ENCODE results near the gene PSD4.

The PSD4 gene

DNA sequence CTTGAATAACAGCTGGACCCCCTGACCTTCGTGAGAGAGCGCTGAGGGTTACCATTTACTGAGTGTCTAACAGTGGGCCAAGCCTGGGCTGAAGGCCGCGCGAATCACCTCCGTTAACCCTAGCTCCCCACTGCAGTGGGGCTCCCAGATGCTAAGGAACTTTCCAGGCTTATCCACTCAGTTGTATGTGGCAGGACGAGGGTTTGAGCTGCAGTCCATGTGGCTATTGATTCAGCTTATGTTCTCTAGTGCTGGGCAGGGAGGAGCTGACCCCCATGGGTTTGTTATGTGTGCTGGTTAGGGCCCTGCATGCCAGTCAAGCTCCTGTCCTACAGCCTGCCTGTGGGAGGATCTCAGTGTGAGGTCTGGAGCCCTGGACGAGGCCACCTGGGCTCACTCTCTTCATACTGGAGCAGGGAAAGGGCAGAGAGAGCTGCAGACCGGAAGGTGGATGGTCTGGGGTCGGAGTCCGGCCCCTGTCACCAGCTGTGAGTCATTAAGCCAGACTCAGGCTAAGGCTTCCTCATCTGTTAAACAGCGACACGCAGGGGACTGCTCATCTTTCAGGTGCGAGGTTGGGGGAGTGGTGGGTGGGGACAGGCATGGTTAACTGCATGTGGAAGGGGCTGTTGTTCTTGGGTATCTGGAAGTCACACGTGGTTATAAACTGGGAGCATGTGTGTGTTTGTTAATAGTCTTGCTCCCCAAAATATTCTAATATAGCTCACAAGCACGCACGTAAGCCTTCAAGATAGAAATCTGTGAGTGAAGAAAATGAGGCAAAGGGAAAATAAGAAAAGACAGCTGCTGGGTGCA lies 6.6 kb downstream of the PSD4 start:
- Mint-ChIP-seq H3K4me1 (peaks cover 1% of the 10 kb centered on the region), H3K9me3 (no peaks in the 10 kb centered on the region), H3K27me3 (ENCODE audit: low read depth) (peaks cover 4% of the 10 kb centered on the region), H3K4me3 (no peak overlapping the region), H3K27ac (no peak overlapping the region), H3K36me3 (ENCODE audit: low read depth) (no peaks in the 10 kb centered on the region)
- TF ChIP-seq, protein P1, sequence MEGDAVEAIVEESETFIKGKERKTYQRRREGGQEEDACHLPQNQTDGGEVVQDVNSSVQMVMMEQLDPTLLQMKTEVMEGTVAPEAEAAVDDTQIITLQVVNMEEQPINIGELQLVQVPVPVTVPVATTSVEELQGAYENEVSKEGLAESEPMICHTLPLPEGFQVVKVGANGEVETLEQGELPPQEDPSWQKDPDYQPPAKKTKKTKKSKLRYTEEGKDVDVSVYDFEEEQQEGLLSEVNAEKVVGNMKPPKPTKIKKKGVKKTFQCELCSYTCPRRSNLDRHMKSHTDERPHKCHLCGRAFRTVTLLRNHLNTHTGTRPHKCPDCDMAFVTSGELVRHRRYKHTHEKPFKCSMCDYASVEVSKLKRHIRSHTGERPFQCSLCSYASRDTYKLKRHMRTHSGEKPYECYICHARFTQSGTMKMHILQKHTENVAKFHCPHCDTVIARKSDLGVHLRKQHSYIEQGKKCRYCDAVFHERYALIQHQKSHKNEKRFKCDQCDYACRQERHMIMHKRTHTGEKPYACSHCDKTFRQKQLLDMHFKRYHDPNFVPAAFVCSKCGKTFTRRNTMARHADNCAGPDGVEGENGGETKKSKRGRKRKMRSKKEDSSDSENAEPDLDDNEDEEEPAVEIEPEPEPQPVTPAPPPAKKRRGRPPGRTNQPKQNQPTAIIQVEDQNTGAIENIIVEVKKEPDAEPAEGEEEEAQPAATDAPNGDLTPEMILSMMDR (IDR thresholded peaks at IDR 0.05; ENCODE audit: unreplicated experiment in 3 of 3): no peak

DNA sequence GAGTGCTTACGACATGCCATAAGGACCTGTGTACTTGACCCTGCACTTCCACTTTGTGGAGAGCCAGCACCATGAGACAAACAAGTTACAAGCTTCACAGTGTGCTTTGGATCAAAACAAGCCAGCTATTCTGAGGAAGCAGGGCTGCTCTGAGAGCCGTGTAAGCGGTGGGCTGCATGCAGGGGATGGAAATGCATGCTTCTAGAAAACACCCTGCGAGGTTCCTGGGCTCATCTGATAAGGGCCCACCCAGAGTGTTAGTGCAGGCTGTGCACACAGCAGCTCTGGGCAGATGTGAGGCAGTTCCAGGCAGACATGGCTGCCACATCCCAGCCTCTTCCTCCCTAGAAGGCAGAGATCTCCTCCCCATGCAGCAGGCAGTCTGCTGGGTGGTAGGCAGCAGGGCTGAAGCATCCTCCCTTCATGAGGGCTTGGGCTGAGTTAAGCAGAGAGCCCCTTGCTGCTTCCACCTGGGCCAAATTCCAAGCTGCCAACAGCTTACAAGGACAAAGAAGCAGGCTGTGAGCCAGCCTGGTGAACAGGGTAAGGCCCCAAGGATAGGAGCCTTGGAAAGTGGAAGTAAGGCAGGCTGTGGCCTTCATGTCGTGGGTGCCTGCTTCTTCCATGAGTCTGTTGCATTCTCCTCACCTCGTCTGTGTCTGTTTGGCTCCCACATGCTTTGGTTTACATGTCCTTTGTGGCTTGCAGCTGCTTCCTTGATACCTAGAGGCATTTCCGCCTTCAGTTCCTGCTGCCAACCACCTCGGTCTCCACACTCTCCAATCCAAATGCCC lies 7.7 kb downstream of the PSD4 start:
- no peak overlapping the region for H3K27ac Mint-ChIP-seq
- peaks cover 4% of the 10 kb centered on the region for H3K27me3 Mint-ChIP-seq (ENCODE audit: low read depth)
- H3K9me3 Mint-ChIP-seq: no peaks in the 10 kb centered on the region
- no peaks in the 10 kb centered on the region for H3K36me3 Mint-ChIP-seq (ENCODE audit: low read depth)
- TF ChIP-seq, protein P1 (IDR thresholded peaks at IDR 0.05; ENCODE audit: unreplicated experiment in 3 of 3): no peak
- H3K4me3 Mint-ChIP-seq: no peak overlapping the region
- H3K4me1 Mint-ChIP-seq: no peaks in the 10 kb centered on the region

DNA sequence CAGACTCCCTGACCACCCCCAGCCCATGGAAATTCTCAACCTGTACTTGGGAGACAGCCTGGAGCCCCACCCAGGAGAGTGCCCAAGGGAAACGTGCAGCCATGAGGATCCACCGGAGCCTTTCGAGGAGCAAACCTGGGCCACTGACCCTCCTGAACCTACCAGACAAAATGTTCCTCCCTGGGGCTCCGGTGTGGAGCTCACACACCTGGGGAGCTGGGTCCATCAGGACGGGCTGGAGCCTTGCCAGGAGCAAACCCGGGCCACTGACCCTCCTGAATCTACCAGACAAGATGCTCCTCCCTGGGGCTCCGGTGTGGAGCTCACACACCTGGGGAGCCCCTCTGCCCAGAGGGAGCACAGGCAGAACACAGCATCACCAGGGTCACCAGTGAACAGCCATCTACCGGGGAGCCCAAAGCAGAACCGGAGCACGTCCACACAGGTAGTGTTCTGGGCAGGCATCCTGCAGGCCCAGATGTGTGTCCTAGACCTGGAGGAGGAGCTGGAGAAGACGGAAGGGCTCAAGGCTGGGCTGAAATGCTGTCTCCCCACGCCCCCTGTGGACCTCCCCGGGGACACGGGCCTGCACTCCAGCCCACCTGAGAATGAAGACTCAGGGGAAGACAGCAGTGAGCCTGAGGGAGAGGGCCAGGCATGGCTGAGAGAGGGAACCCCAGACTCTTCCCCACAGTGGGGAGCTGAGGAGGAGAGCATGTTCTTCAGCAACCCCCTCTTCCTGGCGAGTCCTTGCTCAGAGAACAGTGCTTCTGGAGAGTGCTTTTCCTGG lies 8.9 kb downstream of the PSD4 start:
- no peak overlapping the region for H3K4me3 Mint-ChIP-seq
- no peak overlapping the region for H3K27ac Mint-ChIP-seq
- no peaks in the 10 kb centered on the region for H3K9me3 Mint-ChIP-seq
- no peaks in the 10 kb centered on the region for H3K4me1 Mint-ChIP-seq
- TF ChIP-seq, protein P1 (IDR thresholded peaks at IDR 0.05; ENCODE audit: unreplicated experiment in 3 of 3): no peak
- no peaks in the 10 kb centered on the region for H3K36me3 Mint-ChIP-seq (ENCODE audit: low read depth)
- H3K27me3 Mint-ChIP-seq (ENCODE audit: low read depth): peaks cover 4% of the 10 kb centered on the region

DNA sequence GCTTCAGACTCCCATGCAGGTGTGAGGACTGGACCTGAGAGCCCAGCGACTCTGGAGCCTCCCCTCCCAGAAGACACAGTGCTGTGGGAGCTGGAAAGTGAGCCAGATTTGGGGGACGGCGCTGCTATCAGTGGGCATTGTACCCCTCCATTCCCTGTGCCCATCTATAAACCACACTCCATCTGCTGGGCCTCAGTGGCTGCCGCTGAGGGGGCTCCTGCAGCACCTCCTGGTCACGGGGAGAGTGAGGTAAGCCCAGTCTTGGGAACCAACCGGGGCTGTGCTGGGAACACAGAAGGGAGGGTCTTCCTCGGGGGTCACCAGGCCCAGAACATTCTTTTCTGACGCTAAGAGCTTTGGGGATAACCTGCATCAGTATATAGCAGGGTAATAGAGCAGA lies 9.5 kb downstream of the PSD4 start:
- no peaks in the 10 kb centered on the region for H3K36me3 Mint-ChIP-seq (ENCODE audit: low read depth)
- H3K27ac Mint-ChIP-seq: no peak overlapping the region
- no peak overlapping the region for H3K4me3 Mint-ChIP-seq
- H3K4me1 Mint-ChIP-seq: no peaks in the 10 kb centered on the region
- H3K9me3 Mint-ChIP-seq: no peaks in the 10 kb centered on the region
- TF ChIP-seq, protein P1 (IDR thresholded peaks at IDR 0.05; ENCODE audit: unreplicated experiment in 3 of 3): no peak
- H3K27me3 Mint-ChIP-seq (ENCODE audit: low read depth): peaks cover 4% of the 10 kb centered on the region

DNA sequence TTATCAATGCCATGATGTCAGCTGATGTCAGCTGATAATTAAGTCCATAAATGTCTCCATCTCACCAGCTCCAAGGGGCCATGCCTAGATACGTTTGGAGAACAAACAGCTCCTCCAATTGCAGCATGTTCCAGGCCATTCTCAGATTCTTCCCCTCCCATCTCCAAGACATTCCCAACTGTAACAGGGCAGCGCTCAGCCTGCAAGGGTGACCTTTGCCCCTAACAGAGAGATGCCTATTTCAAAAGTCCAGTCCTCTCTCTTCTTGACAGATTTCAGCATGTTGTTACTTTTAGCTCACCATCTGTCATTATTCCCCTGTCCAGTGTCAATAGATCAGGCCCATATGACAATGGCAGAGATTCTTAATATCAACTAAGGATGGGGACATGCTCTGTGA lies 9.9 kb downstream of the PSD4 start:
- Mint-ChIP-seq H3K27me3 (ENCODE audit: low read depth) (no peaks in the 10 kb centered on the region), H3K4me1 (no peaks in the 10 kb centered on the region), H3K9me3 (no peaks in the 10 kb centered on the region), H3K27ac (no peak overlapping the region), H3K36me3 (ENCODE audit: low read depth) (no peaks in the 10 kb centered on the region), H3K4me3 (no peak overlapping the region)
- TF ChIP-seq, protein P1 (IDR thresholded peaks at IDR 0.05; ENCODE audit: unreplicated experiment in 3 of 3): no peak

Data from nephron (organoid).